Thyroid gland (tissue), 4 donors: ENCODE measurements around the gene C4orf50. TPM values are rescaled to one million over a fixed set of nuclear protein-coding genes. Genes with fewer than 3 reads are reported as not detected.

ENCODE experiments used
- DNase-seq, 2 donors: peaks; one replicate each; pipeline ENCODE4 v3.0.0-alpha.2; 2019
- H3K27ac ChIP-seq, 3 donors: fragments of 200-600 bp; sonication (generic); 1 replicate in 2 of 3; 2 replicates in 1 of 3; pipeline ENCODE4 v1.5.1; 2016 to 2019; ENCODE audit warnings: mild to moderate bottlenecking in 1 of 3, moderate library complexity in 1 of 3
- H3K27me3 ChIP-seq: fragments of 200-600 bp; sonication (generic); one replicate; pipeline ENCODE4 v1.5.1; 2019
- H3K36me3 ChIP-seq, 2 donors: fragments of 200-600 bp; sonication (generic); one replicate each; pipeline ENCODE4 v1.5.1; 2016 to 2019
- H3K4me1 ChIP-seq, 2 donors: fragments of 200-600 bp; sonication (generic); one replicate each; pipeline ENCODE4 v1.5.1; 2017 to 2019
- H3K4me3 ChIP-seq, 3 donors: fragments of 200-600 bp; sonication (generic); replicated peaks in 1 of 3; 1 replicate in 2 of 3; 2 replicates in 1 of 3; pipeline ENCODE4 v1.5.1; 2016; ENCODE audit warnings: mild to moderate bottlenecking in 1 of 3
- H3K9me3 ChIP-seq: fragments of 200-600 bp; sonication (generic); one replicate; pipeline ENCODE4 v1.5.1; 2017
- POLR2A ChIP-seq, 2 donors: fragments of 450-650 bp; IDR thresholded peaks; one replicate each; pipeline ENCODE4 v1.6.1; 2017; ENCODE audit warnings: antibody characterized with exemption in 2 of 2, mild to moderate bottlenecking in 2 of 2, moderate library complexity in 1 of 2
- WGBS, 2 donors: methylation state at CpG; one replicate each; pipeline ENCODE4 v1.1.5; 2017; 5-methylcytosine and 5-hydroxymethylcytosine counted together
- intact Hi-C: fragments of 100-400 bp; cut with DNase I; formaldehyde crosslinking; loops from one replicate; pipeline ENCODE4 v1.15.1; 2023
- total RNA-seq, 4 donors: library from RNA; depleted of rRNA; stranded (reverse); fragments of >200 nt; gene quantifications; one replicate each; pipeline ENCODE4 v1.2.3, GENCODE V29; 2016
- TF ChIP-seq, protein P1 (sequence below), 6 experiments: fragments of 200-600 bp in 3 of 6; fragments of 450-650 bp in 3 of 6; sonication (generic) in 3 of 6; IDR thresholded peaks; one replicate each; pipeline ENCODE4 v1.5.1; 2016 to 2019; ENCODE audit warnings: antibody characterized with exemption in 6 of 6, mild to moderate bottlenecking in 2 of 6, inconsistent platforms in 1 of 6, moderate library complexity in 1 of 6

The C4orf50 gene
- total RNA-seq, 4 donors from 2014 or later: 0.11 to 0.15 (median 0.13) TPM; not detected in 1

DNA sequence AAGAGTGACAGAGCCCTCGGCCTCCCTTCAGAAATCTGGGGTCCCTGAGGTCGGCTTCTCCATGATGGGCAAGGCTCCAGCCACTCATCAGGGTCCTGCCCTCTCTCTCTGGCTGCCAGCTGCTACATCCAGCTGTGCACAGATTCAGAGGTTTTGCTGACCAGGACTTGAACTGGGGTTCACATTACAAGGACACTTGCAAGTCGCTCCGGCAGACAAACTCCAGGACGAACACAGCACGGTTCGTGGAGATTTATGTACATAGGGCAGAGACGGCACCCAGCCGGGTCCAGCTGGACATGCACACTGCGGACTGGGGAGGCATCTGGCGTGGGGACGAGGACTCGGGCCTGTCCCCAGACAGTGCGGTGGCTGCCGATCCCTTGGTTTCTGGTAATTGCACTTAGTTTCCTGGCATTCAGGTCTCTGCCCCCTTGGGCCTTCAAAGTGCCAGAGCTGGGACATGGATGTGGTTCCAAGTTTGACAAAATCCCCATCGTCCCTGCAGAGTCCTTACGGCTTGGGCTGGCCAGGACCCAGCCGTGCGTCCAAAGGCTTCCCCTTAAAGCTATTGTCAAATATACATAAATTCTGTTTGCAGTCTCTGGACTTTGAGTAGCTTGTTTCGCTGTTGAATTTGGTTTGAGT, 6.2 kb upstream of the C4orf50 start:
- intact Hi-C loops: loop anchor here (5.0 kb wide), 1 partner anchor 68 kb away; no protein-coding TSS in a partner anchor
- Histone ChIP-seq H3K4me3 (no peak overlapping the region), H3K36me3 (no peaks in the 10 kb centered on the region), H3K4me1 (no peaks in the 10 kb centered on the region), H3K27me3 (no peaks in the 10 kb centered on the region), H3K27ac (no peak overlapping the region), H3K9me3 (no peaks in the 10 kb centered on the region)
- no peak for DNase-seq
- WGBS, 2 donors: 80 to 86% methylated on average over 20 of the region's 20 CpGs
- no peak for TF ChIP-seq POLR2A (IDR thresholded peaks at IDR 0.05)
- TF ChIP-seq, protein P1, sequence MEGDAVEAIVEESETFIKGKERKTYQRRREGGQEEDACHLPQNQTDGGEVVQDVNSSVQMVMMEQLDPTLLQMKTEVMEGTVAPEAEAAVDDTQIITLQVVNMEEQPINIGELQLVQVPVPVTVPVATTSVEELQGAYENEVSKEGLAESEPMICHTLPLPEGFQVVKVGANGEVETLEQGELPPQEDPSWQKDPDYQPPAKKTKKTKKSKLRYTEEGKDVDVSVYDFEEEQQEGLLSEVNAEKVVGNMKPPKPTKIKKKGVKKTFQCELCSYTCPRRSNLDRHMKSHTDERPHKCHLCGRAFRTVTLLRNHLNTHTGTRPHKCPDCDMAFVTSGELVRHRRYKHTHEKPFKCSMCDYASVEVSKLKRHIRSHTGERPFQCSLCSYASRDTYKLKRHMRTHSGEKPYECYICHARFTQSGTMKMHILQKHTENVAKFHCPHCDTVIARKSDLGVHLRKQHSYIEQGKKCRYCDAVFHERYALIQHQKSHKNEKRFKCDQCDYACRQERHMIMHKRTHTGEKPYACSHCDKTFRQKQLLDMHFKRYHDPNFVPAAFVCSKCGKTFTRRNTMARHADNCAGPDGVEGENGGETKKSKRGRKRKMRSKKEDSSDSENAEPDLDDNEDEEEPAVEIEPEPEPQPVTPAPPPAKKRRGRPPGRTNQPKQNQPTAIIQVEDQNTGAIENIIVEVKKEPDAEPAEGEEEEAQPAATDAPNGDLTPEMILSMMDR (IDR thresholded peaks at IDR 0.05): no peak

DNA sequence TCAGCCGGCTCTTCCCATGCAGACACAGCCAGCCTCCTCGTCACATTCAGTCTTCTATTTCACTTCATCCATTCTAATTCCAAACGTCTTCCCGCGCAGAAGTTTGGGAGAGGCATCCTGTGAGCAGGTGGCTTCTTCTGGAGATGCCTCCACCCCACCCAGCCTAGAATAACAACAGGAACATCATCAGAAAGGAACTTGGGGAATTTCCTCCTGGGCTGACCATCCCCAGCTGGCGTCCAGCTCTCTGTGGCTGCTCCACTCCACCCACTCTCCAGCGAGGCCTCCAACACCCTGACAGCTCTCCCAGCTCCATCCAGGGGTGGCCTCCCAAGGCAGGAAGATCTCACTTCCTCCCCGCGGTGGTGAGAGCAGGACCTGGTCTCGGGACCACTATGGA, 5.5 kb upstream of the C4orf50 start:
- Histone ChIP-seq H3K4me1 (no peaks in the 10 kb centered on the region), H3K27ac (no peak overlapping the region), H3K27me3 (no peaks in the 10 kb centered on the region), H3K9me3 (no peaks in the 10 kb centered on the region), H3K36me3 (no peaks in the 10 kb centered on the region), H3K4me3 (no peak overlapping the region)
- WGBS, 2 donors: 80 to 87% methylated on average over 10 of the region's 10 CpGs
- intact Hi-C loops: loop anchor here (5.0 kb wide), 1 partner anchor 69 kb away; no protein-coding TSS in a partner anchor
- TF ChIP-seq, protein P1 (IDR thresholded peaks at IDR 0.05): no peak
- no peak for TF ChIP-seq POLR2A (IDR thresholded peaks at IDR 0.05)
- no peak for DNase-seq

DNA sequence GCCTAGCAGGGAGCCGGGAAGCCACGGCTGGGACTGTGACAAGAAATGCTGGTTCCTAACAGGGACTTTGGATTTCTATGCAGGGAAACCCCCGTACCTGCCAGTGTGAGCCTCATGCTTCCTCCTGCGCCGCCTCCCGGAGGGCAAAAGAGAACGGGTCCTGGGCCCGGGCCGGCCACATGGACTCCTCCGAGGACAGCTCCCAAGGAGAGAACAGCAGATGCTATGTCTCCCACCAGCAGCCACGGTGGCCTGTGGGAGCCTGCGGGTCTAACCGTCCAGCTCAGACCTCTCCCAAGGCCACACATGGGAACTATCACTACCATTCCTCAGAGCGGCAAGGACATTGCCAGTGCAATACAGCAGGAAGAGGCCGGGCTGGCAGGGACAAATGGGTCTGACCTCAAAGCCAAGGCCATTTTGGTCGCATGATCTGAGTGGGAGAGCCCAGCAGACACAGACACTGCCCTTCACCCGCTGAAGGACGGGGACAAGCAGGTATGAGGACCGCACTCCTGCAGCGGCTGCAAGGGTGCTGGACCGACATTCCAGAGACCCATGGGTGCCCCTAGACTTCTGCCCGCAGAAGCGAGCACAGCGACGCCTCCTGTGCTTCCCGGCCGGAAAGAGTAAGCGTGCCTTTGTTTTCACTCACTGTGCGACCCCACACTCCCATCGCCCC, 4.5 kb upstream of the C4orf50 start:
- 81 to 84% methylated on average over 25 to 30 of the region's 30 CpGs for WGBS, 2 donors
- no peak for TF ChIP-seq POLR2A (IDR thresholded peaks at IDR 0.05)
- TF ChIP-seq, protein P1 (IDR thresholded peaks at IDR 0.05): no peak
- H3K4me3 ChIP-seq: no peak overlapping the region
- intact Hi-C loops: loop anchor here (5.0 kb wide), 1 partner anchor 70 kb away; no protein-coding TSS in a partner anchor
- H3K4me1 ChIP-seq: no peaks in the 10 kb centered on the region
- no peaks in the 10 kb centered on the region for H3K9me3 ChIP-seq
- no peaks in the 10 kb centered on the region for H3K27me3 ChIP-seq
- no peak for DNase-seq
- H3K27ac ChIP-seq: no peak overlapping the region
- H3K36me3 ChIP-seq: no peaks in the 10 kb centered on the region

DNA sequence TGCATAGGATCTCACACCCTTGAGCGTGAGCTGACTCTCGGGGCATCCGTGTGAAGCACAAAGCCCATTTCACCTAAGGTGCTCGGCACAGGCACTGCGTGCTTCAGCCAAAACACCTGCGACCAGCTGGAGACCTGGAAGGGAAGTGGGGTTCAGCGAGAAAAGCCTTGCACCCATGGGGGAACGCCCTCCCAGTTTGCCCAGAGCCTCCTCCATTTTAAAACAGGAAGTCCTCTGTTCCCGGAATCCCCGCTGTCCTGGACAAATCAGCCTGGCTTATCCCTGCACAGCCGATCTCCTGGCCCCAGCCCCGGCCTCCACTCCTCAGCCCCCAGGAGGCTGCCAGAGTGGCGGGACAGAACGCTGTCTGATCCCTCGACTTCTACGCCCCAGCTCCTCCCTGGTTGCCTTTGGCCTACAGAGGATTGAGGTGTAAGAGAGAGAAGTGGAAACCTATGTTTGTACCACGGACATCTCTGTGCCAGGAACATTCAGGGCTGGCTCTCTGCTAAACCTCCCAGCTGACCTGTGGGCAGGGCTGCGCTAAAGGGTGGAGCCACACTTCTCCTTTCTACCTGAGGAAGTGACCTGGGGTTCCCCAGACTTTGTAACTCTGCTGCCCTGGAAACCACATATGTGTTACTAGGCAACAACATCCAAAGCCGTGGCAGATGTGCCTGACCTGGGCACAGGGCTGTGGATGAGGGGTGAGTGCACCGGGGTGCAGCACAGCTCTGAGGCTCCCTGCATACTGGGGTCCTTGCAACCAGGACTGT, 3.8 kb upstream of the C4orf50 start:
- TF ChIP-seq, protein P1 (IDR thresholded peaks at IDR 0.05): no peak
- TF ChIP-seq POLR2A (IDR thresholded peaks at IDR 0.05): no peak
- DNase-seq: no peak
- Histone ChIP-seq H3K9me3 (no peaks in the 10 kb centered on the region), H3K4me3 (no peak overlapping the region), H3K4me1 (no peaks in the 10 kb centered on the region), H3K27ac (no peak overlapping the region), H3K27me3 (no peaks in the 10 kb centered on the region), H3K36me3 (no peaks in the 10 kb centered on the region)
- intact Hi-C loops: loop anchor here (5.0 kb wide), 1 partner anchor 70 kb away; no protein-coding TSS in a partner anchor
- WGBS, 2 donors: 87 to 89% methylated on average over 16 to 19 of the region's 20 CpGs
